ENCODE results near the gene TMEM248. TPM values are rescaled to one million over a fixed set of nuclear protein-coding genes. Genes with fewer than 3 reads are reported as not detected.

The TMEM248 gene
- total and polyA plus RNA-seq, 2 of the 8 experiments (the other 6 are each of a cell fraction or from before 2014, with no cell fraction given) = 63.6 to 126 TPM

- no peaks in the 10 kb centered on the region for H3K27me3 ChIP-seq (replicated peaks in 1 of 4; ENCODE audit: control insufficient read depth in 3 of 4, extremely low read depth in 1 of 4, insufficient read depth in 3 of 4, low read length in 3 of 4)
- 88% methylated on average over 7 of the region's 8 CpGs; no CpG with 5 or more reads in 1 of the 2 experiments for WGBS, 2 experiments (ENCODE audit: extremely low coverage in 1 of 2, insufficient coverage in 1 of 2, insufficient read length in 1 of 2, insufficient replicate concordance in 2 of 2, low coverage in 1 of 2, low lambda C conversion rate in 2 of 2, missing lambda C conversion rate in 1 of 2)
- H2BK15ac ChIP-seq (ENCODE audit: low read length) = no peak overlapping the region
- no peak overlapping the region for H2AFZ ChIP-seq (ENCODE audit: low read length)
- no peak overlapping the region for H3K27ac ChIP-seq (ENCODE audit: low read depth, low read length)
- H3K4me2 ChIP-seq (ENCODE audit: insufficient read depth in 1 of 2, low read depth in 2 of 2, low read length in 2 of 2) = no peak overlapping the region
- no peak overlapping the region for H4K91ac ChIP-seq (replicated peaks; ENCODE audit: insufficient read length, low read length)
- ChIA-PET POLR2A (ENCODE audit: partially characterized antibody) (no interaction called here), CTCF (ENCODE audit: partially characterized antibody) (interaction anchor here (0.9 to 1.5 kb wide), 2 partner anchors 9 to 46 kb away, joined by 4 to 6 read pairs; no protein-coding TSS in a partner anchor)
- no peak for TF ChIP-seq TAF7 (optimal IDR thresholded peaks at IDR 0.05; ENCODE audit: borderline replicate concordance, low read depth, low read length)
- H3K56ac ChIP-seq (replicated peaks; ENCODE audit: insufficient read length, low read depth, low read length) = no peak overlapping the region
- no peak overlapping the region for H3K14ac ChIP-seq (ENCODE audit: insufficient read length)
- no peak overlapping the region for H4K5ac ChIP-seq (ENCODE audit: insufficient read length, low read depth, low read length)
- no peaks in the 10 kb centered on the region; a peak in 3 of 7 replicates for H3K4me1 ChIP-seq (replicated peaks in 1 of 4; ENCODE audit: control insufficient read depth in 3 of 4, insufficient read depth in 4 of 4, low read length in 3 of 4)
- no peaks in the 10 kb centered on the region; the same call in 1 of the 2 replicates for H3K79me1 ChIP-seq (ENCODE audit: low read depth, low read length)
- no peak overlapping the region for H2BK5ac ChIP-seq (ENCODE audit: low read depth, low read length)
- H3K23me2 ChIP-seq (ENCODE audit: low read depth, low read length) = no peaks in the 10 kb centered on the region
- H3K36me3 ChIP-seq (ENCODE audit: control insufficient read depth in 2 of 4, insufficient read depth in 4 of 4, low read length in 3 of 4) = peaks cover 10 to 63% (median 47%) of the 10 kb centered on the region in 4 experiments
- no peak overlapping the region for H2AK5ac ChIP-seq (ENCODE audit: low read depth, low read length)
- no peak overlapping the region for H3K23ac ChIP-seq (ENCODE audit: insufficient read length)
- H3K4ac ChIP-seq (replicated peaks; ENCODE audit: insufficient read length, low read depth, low read length) = no peak overlapping the region
- H3K4me3 ChIP-seq (ENCODE audit: extremely low read depth in 1 of 4, insufficient read depth in 2 of 4, low read depth in 3 of 4, low read length in 4 of 4) = no peak overlapping the region
- H4K20me1 ChIP-seq (replicated peaks in 1 of 2; ENCODE audit: control insufficient read depth in 1 of 2, insufficient read depth in 2 of 2, low read length in 2 of 2) = no peaks in the 10 kb centered on the region
- H3K79me2 ChIP-seq (ENCODE audit: control insufficient read depth in 1 of 2, insufficient read depth in 2 of 2, low read length in 2 of 2) = no peaks in the 10 kb centered on the region
- FAIRE-seq (no peak), DNase-seq (ENCODE audit: low read depth in 1 of 2, low spot score in 2 of 2) (no peak)
- no peaks in the 10 kb centered on the region for H3K9me3 ChIP-seq (ENCODE audit: insufficient read depth in 2 of 2, low read depth in 1 of 2, low read length in 1 of 2)
- H2BK20ac ChIP-seq (ENCODE audit: low read length) = no peak overlapping the region
- no peak overlapping the region for H2BK12ac ChIP-seq (ENCODE audit: low read depth, low read length)
- H3K18ac ChIP-seq (ENCODE audit: extremely low read depth, low read length) = no peak overlapping the region
- H2BK120ac ChIP-seq (replicated peaks; ENCODE audit: low read depth, low read length) = no peak overlapping the region
- H3K9ac ChIP-seq (replicated peaks in 1 of 4; ENCODE audit: extremely low read depth in 1 of 4, low read depth in 3 of 4, low read length in 3 of 4) = no peak overlapping the region
- no peak overlapping the region for H4K8ac ChIP-seq (ENCODE audit: extremely low read depth, insufficient read depth, low read length)
Observed at GRCh38 chr7:66950763-66951162, 29.7 kb downstream of the TMEM248 start.

All from H1 (cell line).